Vagina (tissue), 2 donors: ENCODE results near the gene ACVR2B.

Experiments used
- CTCF ChIP-seq, 3 experiments: fragments of 450-650 bp in 2 of 3; fragments of 200-600 bp in 1 of 3; sonication (generic) in 1 of 3; IDR thresholded peaks; one replicate each; pipeline ENCODE4 v1.5.1; 2017 to 2019; ENCODE audit warnings: antibody characterized with exemption in 3 of 3, mild to moderate bottlenecking in 2 of 3, moderate library complexity in 2 of 3
- POLR2A ChIP-seq, 2 donors: fragments of 450-650 bp; IDR thresholded peaks; one replicate each; pipeline ENCODE4 v1.6.1; 2017; ENCODE audit warnings: antibody characterized with exemption in 2 of 2, mild to moderate bottlenecking in 2 of 2, moderate library complexity in 2 of 2
- POLR2AphosphoS5 ChIP-seq, 2 donors: sonication (generic); formaldehyde crosslinking; IDR thresholded peaks; one replicate each; pipeline ENCODE4 v1.9.0; 2017; ENCODE audit warnings: antibody characterized with exemption in 2 of 2, mild to moderate bottlenecking in 2 of 2, low read depth in 1 of 2; ENCODE audit not compliant: insufficient read depth in 1 of 2

- no peak for TF ChIP-seq CTCF (IDR thresholded peaks at IDR 0.05)
- no peak for TF ChIP-seq POLR2A (IDR thresholded peaks at IDR 0.05)
- no peak for TF ChIP-seq POLR2AphosphoS5 (IDR thresholded peaks at IDR 0.05; ENCODE audit: insufficient read depth in 1 of 2, low read depth in 1 of 2)
Observed at GRCh38 chr3:38519000-38519399, 65.3 kb downstream of the ACVR2B start.
